ENCODE results near the gene EHF. TPM values are rescaled to one million over a fixed set of nuclear protein-coding genes. Genes with fewer than 3 reads are reported as not detected.

Gene EHF
- total and polyA plus RNA-seq, 2 of the 13 experiments (the other 11 are each of a cell fraction or from before 2014, with no cell fraction given), result 0.04 to 0.46 TPM

GRCh38 chr11:34706709-34707461 is 86.0 kb downstream of the EHF start (continued):
- TF ChIP-seq CSRNP2 (CRISPR knock-in tag; conservative IDR thresholded peaks at IDR 0.05; ENCODE audit: low read depth), result no peak
- no peak for TF ChIP-seq SETDB1 (CRISPR knock-in tag; IDR thresholded peaks at IDR 0.05; ENCODE audit: borderline replicate concordance)

GRCh38 chr11:34707462-34707840 is 86.6 kb downstream of the EHF start:
- CTCF ChIA-PET (ENCODE audit: low intra/inter-chr PET ratio, low total read pairs), result no interaction called here
- POLR2A ChIA-PET, result no interaction called here
- no peak overlapping the region for H3K4me3 ChIP-seq (replicated peaks in 1 of 3; ENCODE audit: insufficient read depth in 1 of 3, low read depth in 2 of 3, low read length in 3 of 3)
- H2AFZ ChIP-seq (ENCODE audit: low read length), result no peak overlapping the region
- in situ Hi-C loops (cut with HindIII; ENCODE audit: extremely low pct_ligation_motif_present, low pct_unique_long_range_greater_than_20kb), result no loop called here
- H3K9ac ChIP-seq (ENCODE audit: insufficient read depth, low read depth, low read length), result no peak overlapping the region
- H3K4me1 ChIP-seq (ENCODE audit: insufficient read depth, low read length), result no peaks in the 10 kb centered on the region
- H3K36me3 ChIP-seq (replicated peaks in 1 of 2; ENCODE audit: control insufficient read depth in 1 of 2, insufficient read depth in 2 of 2, low read length in 2 of 2), result no peaks in the 10 kb centered on the region
- DNase-seq (ENCODE audit: low spot score) (no peak), ATAC-seq (no peak), FAIRE-seq (no peak)
- H3K27me3 ChIP-seq (ENCODE audit: control insufficient read depth in 1 of 2, insufficient read depth in 2 of 2, low read length in 2 of 2), result 0 out of 5 replicates have a peak, but pooled peaks cover 0 to 1% of the 10 kb centered on the region in 2 experiments
- no peak overlapping the region for H3K27ac ChIP-seq (ENCODE audit: extremely low read length, insufficient read depth, low read length)
- intact Hi-C loops (cut with micrococcal nuclease; ENCODE audit: unreplicated experiment), result no loop called here
- no CpG with 5 or more reads among the region's 3 CpGs for WGBS (ENCODE audit: low lambda C conversion rate)
- H3K79me2 ChIP-seq (ENCODE audit: insufficient read depth, low read length), result no peaks in the 10 kb centered on the region
- no TSS peak for BruUV-seq (replicated peaks)
- H4K20me1 ChIP-seq (ENCODE audit: insufficient read depth, low read length), result no peaks in the 10 kb centered on the region
- no peak overlapping the region for H3K4me2 ChIP-seq (ENCODE audit: low read depth, low read length)
- peaks cover 7% of the 10 kb centered on the region for H3K9me3 ChIP-seq (ENCODE audit: low read length)
- TF ChIP-seq ZSCAN9 (CRISPR knock-in tag; IDR thresholded peaks at IDR 0.05; ENCODE audit: borderline replicate concordance) (no peak), GLMP (CRISPR knock-in tag; IDR thresholded peaks at IDR 0.05; ENCODE audit: borderline replicate concordance) (no peak), ZBTB14 (CRISPR knock-in tag; IDR thresholded peaks at IDR 0.05) (no peak), JARID2 (CRISPR knock-in tag; IDR thresholded peaks at IDR 0.05; ENCODE audit: insufficient replicate concordance) (no peak), NFYC (CRISPR knock-in tag; IDR thresholded peaks at IDR 0.05) (no peak), ZNF282 (IDR thresholded peaks at IDR 0.05; ENCODE audit: partially characterized antibody) (no peak), ZBTB7A (CRISPR knock-in tag; IDR thresholded peaks at IDR 0.05) (no peak), ZEB1 (IDR thresholded peaks at IDR 0.05; ENCODE audit: insufficient replicate concordance, low read depth) (no peak), KDM1A (CRISPR knock-in tag; IDR thresholded peaks at IDR 0.05) (no peak), FOXO1 (CRISPR knock-in tag; IDR thresholded peaks at IDR 0.05) (no peak), ZNF44 (CRISPR knock-in tag; IDR thresholded peaks at IDR 0.05) (no peak), MLX (CRISPR knock-in tag; IDR thresholded peaks at IDR 0.05) (no peak), ZNF629 (CRISPR knock-in tag; conservative IDR thresholded peaks at IDR 0.05) (no peak)
- TF ChIP-seq, protein P1, sequence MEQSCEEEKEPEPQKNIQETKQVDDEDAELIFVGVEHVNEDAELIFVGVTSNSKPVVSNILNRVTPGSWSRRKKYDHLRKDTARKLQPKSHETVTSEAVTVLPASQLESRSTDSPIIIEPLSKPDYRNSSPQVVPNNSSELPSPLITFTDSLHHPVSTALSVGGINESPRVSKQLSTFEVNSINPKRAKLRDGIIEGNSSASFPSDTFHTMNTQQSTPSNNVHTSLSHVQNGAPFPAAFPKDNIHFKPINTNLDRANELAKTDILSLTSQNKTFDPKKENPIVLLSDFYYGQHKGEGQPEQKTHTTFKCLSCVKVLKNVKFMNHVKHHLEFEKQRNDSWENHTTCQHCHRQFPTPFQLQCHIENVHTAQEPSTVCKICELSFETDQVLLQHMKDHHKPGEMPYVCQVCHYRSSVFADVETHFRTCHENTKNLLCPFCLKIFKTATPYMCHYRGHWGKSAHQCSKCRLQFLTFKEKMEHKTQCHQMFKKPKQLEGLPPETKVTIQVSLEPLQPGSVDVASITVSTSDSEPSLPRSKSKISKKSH (CRISPR knock-in tag; IDR thresholded peaks at IDR 0.05; ENCODE audit: borderline replicate concordance), result no peak
- TF ChIP-seq, protein P2, sequence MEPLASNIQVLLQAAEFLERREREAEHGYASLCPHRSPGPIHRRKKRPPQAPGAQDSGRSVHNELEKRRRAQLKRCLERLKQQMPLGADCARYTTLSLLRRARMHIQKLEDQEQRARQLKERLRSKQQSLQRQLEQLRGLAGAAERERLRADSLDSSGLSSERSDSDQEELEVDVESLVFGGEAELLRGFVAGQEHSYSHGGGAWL (CRISPR knock-in tag; IDR thresholded peaks at IDR 0.05), result no peak

All from HepG2 (cell line).